CD4-positive, alpha-beta T cell treated with Interferon alpha-2 for 1 hour (primary cell): ENCODE data around the gene NR2C2AP.
A peak's percentile ranks its signal among the peaks of the same experiment; 100 is the strongest.
"Not testable (repeated sequence)": the region's sequence is repeated elsewhere in the genome, so short reads cannot be mapped to it uniquely, and the experiment has no call there.

Experiments
- DNase-seq, 2 donors: peaks; one replicate each; pipeline ENCODE4 v3.0.0-alpha.2; 2020 to 2022

The NR2C2AP gene

GRCh38 chr19:19179548-19180441, 23.4 kb downstream of the NR2C2AP start:
- DNase-seq: no peak

- DNase-seq: no peak
These were observed 26.3 kb downstream of the NR2C2AP start for GRCh38 chr19:19176950-19177349.

- DNase-seq: not testable (repeated sequence)
These were observed 30.0 kb downstream of the NR2C2AP start for GRCh38 chr19:19173243-19173642.

GRCh38 chr19:19171821-19172532, 31.2 kb downstream of the NR2C2AP start:
- no peak for DNase-seq

- no peak for DNase-seq
These were observed 32.1 kb downstream of the NR2C2AP start for GRCh38 chr19:19170873-19171672.

GRCh38 chr19:19170053-19170872, 33.0 kb downstream of the NR2C2AP start, which contains the start of gene MEF2B:
Gene MEF2B (minus strand): TSS chr19:19170263. CDS start chr19:19150735, 19,528 bp downstream.
- DNase-seq: peak; percentile 75 to 78

- DNase-seq: no peak
These were observed 33.8 kb downstream of the NR2C2AP start for GRCh38 chr19:19169236-19170052.

- no peak for DNase-seq
These were observed 35.6 kb downstream of the NR2C2AP start for GRCh38 chr19:19167612-19168011.

GRCh38 chr19:19165396-19165795, 37.8 kb downstream of the NR2C2AP start:
- DNase-seq: no peak

- DNase-seq: no peak
These were observed 40.7 kb downstream of the NR2C2AP start for GRCh38 chr19:19162495-19162894.

- peak in 1 of 2 donors; percentile 25 for DNase-seq
These were observed 42.7 kb downstream of the NR2C2AP start for GRCh38 chr19:19160461-19161035.

GRCh38 chr19:19159534-19159933, 43.7 kb downstream of the NR2C2AP start:
- no peak for DNase-seq

- no peak for DNase-seq
These were observed 45.4 kb downstream of the NR2C2AP start for GRCh38 chr19:19157808-19158207.

- DNase-seq: no peak
These were observed 47.6 kb downstream of the NR2C2AP start for GRCh38 chr19:19155495-19156219.

- DNase-seq: no peak
These were observed 48.3 kb downstream of the NR2C2AP start for GRCh38 chr19:19154768-19155494.

GRCh38 chr19:19152668-19153384, 50.4 kb downstream of the NR2C2AP start:
- no peak for DNase-seq

- no peak for DNase-seq
These were observed 51.8 kb downstream of the NR2C2AP start for GRCh38 chr19:19151418-19151817.
